NCI-H510A (cell line): ENCODE measurements around the gene MIXL1.
"Not testable (repeated sequence)": the region's sequence is repeated elsewhere in the genome, so short reads cannot be mapped to it uniquely, and the experiment has no call there.

Experiments
- DNase-seq: peaks from one replicate; lab custom pipeline; 2025; lab: John Stamatoyannopoulos, UW

Gene MIXL1

DNA sequence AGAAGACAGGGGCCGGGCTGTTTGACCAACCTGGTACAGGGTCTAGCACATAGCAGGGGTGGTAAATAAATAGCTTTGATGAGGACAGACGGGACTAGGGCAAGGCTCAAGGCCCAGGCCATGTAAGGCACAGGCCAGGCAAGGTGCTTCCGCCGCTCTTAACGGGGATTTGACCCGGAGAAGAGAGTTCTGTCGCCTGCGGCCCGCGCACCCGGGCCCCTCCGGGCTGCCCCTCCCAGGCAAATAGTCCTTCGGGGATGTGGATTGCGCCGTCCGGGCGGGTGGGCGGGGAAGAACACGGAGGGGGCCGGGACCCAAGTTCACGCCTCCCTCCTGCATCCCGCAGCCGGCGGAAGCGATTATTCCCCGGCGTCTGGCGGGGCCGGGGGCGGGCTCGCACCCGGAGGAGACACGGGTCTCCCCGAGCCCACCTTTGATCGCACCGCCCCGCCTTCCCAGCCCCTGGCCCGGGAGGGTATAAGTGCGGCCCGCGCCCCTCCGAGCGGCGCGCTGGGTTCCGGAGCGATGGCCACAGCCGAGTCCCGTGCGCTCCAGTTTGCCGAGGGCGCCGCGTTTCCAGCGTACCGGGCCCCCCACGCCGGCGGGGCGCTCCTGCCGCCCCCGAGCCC lies at the start of gene MIXL1:
MIXL1 (plus strand) TSS at position 508 of the 629 bp plus-strand sequence; CDS start at position 526, 18 bp downstream.
- DNase-seq = no peak

DNA sequence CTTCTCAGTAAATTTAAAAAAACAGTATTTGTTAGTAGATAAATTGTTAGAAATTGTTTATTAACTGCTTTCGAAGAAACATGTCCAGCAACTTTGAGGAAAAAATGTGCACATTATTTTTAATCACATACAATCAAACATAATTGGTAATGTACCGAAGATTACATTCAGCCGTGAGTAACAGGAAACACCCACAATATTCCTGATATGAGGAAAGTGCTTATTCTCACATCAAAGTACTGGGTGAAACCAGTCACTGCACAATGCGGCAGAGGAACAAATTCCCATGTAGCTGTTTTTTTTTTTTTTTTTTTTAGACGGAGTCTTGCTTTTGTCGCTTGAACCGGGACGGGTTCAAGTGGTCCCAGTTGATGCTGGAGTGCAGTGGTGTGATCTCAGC lies 46.6 kb upstream of the MIXL1 start:
- no peak for DNase-seq

- no peak for DNase-seq
Measured at GRCh38 chr1:226181996-226182714, 41.3 kb upstream of the MIXL1 start.

DNA sequence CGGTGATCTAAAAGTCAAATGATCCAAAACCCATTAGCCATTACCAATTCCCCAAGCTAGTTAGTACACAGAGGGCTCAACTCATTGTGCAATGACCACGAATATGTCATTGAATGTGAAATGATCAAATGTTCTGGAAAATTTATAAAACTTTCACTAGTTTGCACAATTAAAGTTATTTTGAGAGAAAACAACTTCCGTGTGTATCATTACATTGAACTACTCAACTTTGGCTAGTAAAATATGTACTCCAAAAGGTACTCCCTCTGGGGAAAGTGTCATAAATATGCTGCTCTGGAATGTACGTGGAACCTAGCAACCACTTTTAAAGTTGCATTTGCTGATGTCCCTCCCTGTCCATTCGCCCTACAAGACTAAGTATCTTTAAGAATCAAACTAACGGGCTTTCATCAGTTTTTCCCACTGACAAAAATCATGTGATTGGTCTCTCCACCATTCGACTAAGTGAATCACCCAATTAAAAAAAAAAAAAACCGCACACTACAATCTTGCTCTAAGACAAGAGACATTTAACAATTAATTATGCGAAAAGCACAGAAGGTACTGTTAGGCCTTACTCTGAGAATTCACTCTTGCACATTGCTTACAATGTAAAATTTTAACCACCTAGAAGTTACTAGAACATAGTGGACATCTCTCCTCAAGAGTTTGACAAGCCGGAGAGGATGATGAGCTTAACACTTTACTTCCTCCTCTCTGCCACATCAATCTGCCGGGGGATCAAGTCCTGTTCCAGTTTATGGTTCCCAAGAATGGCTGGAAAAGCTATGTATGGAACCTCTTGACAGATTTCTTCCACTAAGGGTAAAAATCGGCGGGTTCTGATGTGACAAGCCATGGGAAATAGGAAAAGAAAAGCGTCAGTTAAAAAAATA lies 38.1 kb upstream of the MIXL1 start:
- DNase-seq = no peak

- DNase-seq = peak; percentile 66
Measured at GRCh38 chr1:226186124-226187018, 37.1 kb upstream of the MIXL1 start, which contains the start of gene ACBD3. Gene ACBD3, minus strand, starts transcription at chr1:226186741. Its CDS starts 66 bp downstream, at chr1:226186675.

DNA sequence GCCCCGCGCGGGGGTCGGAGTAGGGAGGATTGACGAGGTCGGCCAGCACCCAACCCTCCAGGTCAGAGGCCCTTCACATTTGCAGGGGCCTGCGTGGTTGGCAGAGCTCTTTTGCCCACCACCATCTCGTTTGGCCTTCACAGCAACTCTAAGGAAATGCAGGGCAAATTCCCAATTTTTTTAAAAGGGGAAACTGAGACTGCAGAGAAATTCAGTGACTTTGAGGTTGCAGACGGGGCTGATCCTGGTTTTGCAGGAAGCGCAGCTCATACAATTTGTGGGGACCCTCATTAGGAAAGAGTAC lies 36.5 kb upstream of the MIXL1 start:
- DNase-seq = no peak

GRCh38 chr1:226187380-226187779 lies 36.1 kb upstream of the MIXL1 start:
- DNase-seq = no peak

GRCh38 chr1:226195144-226195543 lies 28.3 kb upstream of the MIXL1 start:
- DNase-seq = no peak

- no peak for DNase-seq
Measured at GRCh38 chr1:226199971-226200370, 23.5 kb upstream of the MIXL1 start.

GRCh38 chr1:226201029-226201593 lies 22.4 kb upstream of the MIXL1 start:
- DNase-seq = no peak

DNA sequence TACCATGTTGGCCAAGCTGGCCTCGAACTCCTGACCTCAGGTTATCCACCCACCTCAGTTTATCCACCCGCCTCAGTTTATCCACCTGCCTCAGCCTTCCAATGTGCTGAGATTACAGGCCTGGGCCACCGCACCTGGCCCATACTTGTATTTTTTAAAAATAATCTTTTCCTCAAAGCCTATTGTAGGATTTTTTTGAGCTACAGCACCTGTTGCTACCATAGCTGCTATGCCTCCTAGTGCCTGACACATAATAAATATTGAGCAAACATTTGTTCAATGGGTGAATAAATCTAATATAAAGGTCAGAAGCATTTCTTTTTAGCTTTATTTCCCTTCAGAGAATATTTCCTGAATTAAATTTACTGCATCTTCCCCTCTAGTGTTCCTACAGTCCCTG lies 21.2 kb upstream of the MIXL1 start:
- DNase-seq = no peak

DNA sequence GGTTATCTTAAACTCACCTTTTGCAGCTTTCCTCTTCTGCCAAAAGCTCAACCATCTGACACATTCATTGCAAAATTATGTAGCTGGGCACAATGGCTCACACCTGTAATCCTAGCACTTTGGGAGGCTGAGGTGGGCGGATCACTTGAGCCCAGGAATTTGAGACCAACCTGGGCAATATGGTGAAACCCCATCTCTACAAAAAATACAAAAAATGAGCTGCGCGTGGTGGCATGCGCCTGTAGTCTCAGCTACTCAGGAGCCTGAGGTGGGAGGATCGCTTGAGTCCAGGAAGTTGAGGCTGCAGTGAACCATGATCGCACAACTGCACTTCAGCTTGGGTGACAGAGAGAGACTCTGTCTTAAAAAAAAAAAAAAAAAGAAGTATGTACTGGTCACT lies 20.8 kb upstream of the MIXL1 start:
- not testable (repeated sequence) for DNase-seq

- DNase-seq = no peak
Measured at GRCh38 chr1:226203240-226203639, 20.2 kb upstream of the MIXL1 start.

DNA sequence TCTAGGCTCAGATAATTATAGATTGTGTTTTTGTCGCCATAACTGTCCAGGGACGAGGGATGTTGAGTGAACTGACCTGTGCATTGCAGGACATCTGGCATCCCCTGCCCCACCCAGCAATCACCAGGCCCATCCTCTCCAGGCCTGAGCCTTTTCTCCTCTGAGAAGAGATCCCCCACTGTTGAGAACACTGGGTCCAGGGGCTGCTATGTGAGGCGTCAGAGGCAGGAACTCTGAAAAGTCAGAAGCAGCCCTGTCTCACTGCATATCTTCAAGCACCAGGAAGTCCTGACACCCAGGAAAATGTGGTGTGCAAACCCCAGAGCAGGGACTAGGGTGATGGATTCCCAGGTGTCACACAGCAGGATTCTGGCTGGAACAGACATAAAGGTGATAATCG lies 19.8 kb upstream of the MIXL1 start:
- DNase-seq = no peak

GRCh38 chr1:226204198-226204597 lies 19.3 kb upstream of the MIXL1 start:
- no peak for DNase-seq

- no peak for DNase-seq
Measured at GRCh38 chr1:226207048-226207447, 16.4 kb upstream of the MIXL1 start.

DNA sequence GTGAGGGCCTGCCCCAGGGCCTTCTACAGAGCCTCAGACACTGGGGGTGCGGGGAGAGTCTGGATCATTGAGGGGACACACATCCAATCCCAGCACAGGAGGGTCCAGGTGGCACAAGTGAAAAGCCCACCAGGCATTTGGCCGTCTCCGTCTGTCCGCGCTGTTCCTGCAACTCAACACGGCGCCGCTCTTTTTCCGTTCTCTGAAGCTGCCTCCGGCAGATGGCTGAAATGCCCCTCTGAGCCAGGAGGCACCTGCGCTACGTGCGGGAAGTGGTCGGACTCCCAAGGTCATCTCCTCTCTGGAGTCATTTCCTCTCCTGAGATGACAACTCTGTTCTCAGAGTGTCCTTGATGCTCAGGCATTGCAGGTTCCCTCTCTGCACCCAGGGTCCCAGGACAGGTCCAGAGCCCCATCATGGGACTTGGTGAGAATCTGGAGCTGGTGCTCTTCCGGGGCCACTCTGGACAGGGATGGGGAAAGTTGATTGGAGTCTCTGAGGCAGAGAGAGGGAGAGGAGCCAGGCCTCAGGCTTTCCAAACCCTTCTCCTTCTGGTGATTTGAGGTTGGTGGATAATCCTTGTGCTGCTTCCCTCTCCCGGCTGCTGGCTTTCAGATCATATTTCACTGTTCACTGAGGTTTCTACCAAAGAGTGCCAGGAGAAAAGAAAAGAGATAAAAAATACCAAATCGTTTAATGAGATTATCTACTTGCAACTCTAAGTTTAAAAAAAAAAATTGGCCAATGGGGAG lies 14.0 kb upstream of the MIXL1 start:
- no peak for DNase-seq

GRCh38 chr1:226210571-226211176 lies 12.8 kb upstream of the MIXL1 start:
- DNase-seq = no peak

- DNase-seq = no peak
Measured at GRCh38 chr1:226211181-226211821, 12.2 kb upstream of the MIXL1 start.

GRCh38 chr1:226212545-226212944 lies 10.9 kb upstream of the MIXL1 start:
- DNase-seq = no peak
